GM18951 (cell line): Measurements from ENCODE around the gene LAMA3.

Source experiments
- POLR2A ChIP-seq: IDR thresholded peaks from 4 replicates; pipeline ENCODE4 v1.6.1; 2011; ENCODE audit warnings: mild to moderate bottlenecking; ENCODE audit not compliant: insufficient read length, insufficient read depth; ENCODE audit errors: extremely low read depth
- in situ Hi-C: fragments of 300-500 bp; cut with MboI; formaldehyde crosslinking; loops from one replicate; pipeline ENCODE4 v1.12.0; 2022; ENCODE audit warnings: low sequenced_read_pairs, mixed read lengths, inconsistent platforms; ENCODE audit not compliant: unreplicated experiment

LAMA3 gene

GRCh38 chr18:23689031-23689615 is at the start of gene LAMA3:
LAMA3 (plus strand) TSS chr18:23689453; CDS start chr18:23689684, 231 bp downstream.
- TF ChIP-seq POLR2A: no peak
- in situ Hi-C loops: no loop called here

DNA sequence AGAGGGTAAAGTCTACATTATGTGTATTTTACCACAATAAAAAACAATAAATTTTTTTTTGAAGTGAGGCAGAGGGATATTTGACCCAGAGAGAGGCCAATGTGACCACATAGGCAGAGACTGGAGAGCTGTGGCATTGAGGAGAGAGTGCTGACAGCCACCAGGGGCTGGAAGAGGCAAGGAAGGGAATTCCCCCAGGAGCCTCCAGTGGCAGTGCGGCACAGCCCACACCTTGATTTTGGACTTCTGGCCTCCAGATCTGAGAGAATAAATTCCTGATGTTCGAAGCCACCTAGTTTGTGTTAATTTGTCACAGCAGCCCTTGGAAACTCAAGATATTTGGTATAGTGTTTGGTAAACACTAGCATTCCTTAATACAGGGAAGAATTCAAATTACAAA is 49.2 kb upstream of the LAMA3 start:
- TF ChIP-seq POLR2A: no peak
- in situ Hi-C loops: no loop called here

DNA sequence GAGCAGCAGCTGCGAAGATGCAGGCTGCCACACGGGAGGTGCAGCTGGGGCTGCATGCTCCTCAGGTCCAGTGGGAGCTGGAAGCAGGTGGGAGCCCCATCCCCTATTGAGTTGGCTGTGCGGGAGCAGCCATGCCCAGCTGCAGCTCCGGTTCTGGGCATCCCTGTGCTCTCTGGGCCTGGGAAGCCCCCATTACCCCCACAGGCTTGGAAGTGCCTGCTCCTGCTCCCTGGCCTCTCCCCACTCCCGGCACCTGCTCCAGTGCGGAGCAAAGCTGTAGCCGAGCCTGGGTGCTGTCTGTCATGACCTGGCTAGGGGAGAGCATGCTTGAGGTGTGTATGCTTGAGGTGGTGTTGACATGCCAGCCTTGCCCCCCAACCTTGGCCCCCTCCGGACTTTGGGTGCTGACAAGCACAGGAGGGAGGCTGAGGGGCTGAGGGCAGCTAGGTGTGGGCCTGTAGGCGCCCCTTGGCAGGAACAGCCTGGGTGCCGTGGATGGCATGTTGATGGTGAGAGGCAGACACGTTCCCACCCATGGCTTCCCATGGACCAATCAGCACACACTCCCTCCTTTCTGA is 48.0 kb upstream of the LAMA3 start:
- TF ChIP-seq POLR2A: no peak
- in situ Hi-C loops: no loop called here

GRCh38 chr18:23641937-23642666 is 47.2 kb upstream of the LAMA3 start:
- no peak for TF ChIP-seq POLR2A
- in situ Hi-C loops: no loop called here

- TF ChIP-seq POLR2A: no peak
- in situ Hi-C loops: no loop called here
These were observed 45.3 kb upstream of the LAMA3 start for GRCh38 chr18:23643815-23644490.

- no peak for TF ChIP-seq POLR2A
- in situ Hi-C loops: no loop called here
These were observed 43.6 kb upstream of the LAMA3 start for GRCh38 chr18:23645568-23646175.

DNA sequence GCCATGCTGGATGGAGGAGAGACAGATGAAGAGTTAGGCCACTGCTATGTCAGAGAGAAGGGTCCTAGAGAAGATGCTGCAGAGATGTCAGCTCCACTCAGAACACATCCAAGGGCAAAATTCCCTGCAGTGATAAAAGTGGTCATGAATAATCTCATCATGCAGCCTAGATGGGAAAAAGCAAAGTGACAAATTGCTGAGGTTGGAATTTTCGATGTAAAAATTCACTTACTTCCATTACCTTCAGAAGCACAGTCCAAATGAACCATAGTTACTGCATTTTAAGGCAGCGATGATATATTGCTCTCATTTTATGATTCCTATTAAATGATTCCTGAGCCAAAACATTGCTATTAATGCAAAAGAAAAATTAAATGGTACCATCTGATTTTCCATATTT is 43.0 kb upstream of the LAMA3 start:
- TF ChIP-seq POLR2A: no peak
- in situ Hi-C loops: no loop called here

DNA sequence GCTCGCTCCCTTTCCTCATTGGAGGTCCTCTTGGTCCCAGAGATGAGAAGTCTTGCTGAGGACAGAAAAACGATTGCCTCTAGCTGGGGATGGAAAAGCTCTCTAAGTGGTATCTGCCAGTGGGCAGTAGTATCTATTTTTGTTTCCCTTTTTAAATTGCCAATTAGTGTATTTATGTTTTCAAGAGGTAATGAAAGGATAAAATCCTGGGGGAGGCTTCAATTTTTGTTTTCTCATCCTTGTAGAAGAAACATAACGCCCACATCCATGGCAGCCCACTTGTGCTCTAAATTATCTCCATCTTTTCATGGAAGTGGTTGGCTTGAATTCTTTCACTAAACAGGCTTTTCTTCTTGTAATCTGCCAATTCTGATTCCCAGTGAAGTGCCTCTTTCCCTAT is 40.8 kb upstream of the LAMA3 start:
- in situ Hi-C loops: no loop called here
- no peak for TF ChIP-seq POLR2A

DNA sequence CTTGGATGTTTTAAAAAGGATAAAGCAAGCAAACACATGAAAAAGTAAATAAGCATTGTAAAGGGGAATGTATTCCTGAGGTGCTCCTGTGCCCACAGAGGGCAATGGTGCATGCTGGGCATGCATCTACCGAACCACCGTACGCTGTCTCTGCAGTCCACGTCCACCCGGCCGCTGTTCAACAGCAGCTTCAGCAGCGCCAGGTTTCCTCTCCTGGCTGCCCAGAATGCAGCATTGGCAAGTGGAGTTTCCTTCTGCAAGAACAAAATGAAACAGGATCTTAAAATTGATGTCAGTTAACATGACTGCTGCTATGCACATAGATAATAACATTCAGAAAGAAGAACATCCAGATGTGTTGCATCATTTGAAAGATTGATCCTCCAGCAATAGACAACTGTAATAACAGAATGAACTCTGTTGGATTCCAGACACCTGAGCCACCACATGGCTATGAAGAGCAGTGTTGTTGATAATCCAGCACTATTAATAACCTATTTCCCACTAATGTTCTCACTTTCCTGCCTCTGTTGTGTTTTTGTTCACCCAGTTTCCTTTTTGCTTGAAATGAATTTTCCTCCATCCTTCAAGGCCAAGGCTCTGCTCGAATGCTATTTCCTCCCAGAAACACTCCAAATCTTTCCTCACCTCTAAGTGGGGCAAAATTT is 40.2 kb upstream of the LAMA3 start:
- in situ Hi-C loops: no loop called here
- no peak for TF ChIP-seq POLR2A

DNA sequence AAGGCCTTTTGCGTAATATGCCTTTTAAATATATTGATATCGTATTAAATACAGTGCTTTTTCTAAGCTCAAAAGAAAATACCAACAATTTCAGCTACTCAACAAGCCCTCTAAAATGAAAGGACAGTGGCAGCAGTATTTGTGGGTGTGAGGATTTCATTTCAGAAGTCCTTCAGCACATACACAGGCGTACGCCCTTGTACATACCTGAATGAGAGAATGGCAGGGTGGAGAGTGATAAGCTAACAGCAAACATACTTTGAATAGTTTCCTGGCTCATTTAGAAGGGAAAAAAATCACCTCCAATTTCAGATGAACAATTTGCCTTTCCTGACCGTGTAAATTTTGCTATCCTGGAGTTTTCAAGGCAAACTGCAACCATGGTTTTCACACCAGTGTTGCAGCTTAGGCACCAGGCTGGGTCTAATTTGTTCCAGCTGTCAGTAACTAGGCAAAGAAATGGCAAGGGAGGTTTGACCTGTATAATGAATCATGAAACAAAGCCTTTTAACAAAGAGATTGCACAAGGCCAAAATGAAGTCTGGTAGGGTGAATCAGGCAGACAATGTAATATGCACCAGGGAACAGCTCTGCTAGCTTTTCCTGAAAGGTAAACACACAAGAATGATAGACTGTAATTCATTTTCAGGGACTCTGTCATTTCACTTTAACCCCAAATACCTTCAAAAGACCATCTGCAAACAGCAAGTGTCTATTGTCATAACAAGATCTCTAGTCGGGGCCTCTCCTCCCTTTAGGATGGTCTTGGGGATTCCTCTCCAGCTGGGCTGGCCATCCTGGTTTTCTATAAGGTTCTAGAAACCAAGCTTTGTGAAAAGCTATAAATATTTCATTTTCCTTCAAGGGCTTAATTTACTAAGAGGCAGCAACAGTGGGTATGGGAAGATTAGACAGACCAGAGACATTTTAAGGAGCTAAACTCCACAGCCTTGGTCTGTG is 38.0 kb upstream of the LAMA3 start:
- TF ChIP-seq POLR2A: no peak
- in situ Hi-C loops: no loop called here

GRCh38 chr18:23652232-23652631 is 37.0 kb upstream of the LAMA3 start:
- TF ChIP-seq POLR2A: no peak

DNA sequence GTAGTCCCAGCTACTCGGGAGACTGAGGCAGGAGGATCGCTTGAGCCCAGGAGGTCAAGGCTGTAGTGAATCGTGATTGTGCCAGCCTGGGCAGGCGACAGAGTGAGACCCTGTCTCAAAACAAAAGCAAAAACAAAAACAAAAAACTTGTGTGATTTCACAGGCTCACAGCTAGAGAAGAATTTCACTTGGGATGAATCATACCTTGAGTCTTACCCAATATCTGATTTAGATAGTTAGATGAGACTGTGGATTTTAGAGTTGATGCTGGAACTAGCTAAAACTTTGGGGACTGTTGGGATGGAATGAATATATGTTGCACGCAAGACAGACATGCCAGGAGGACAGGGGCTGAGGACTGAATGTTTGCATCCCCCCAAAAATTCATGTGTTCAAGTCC is 31.0 kb upstream of the LAMA3 start:
- in situ Hi-C loops: no loop called here
- TF ChIP-seq POLR2A: no peak

More at GRCh38 chr18:23652232-23652631, 37.0 kb upstream of the LAMA3 start:
- in situ Hi-C loops: no loop called here
